Upper lobe of left lung (tissue), 4 donors: ENCODE results near the gene PRSS12.

Source experiments
- CTCF ChIP-seq, 6 experiments: fragments of 450-650 bp in 4 of 6; fragments of 200-600 bp in 2 of 6; sonication (generic) in 2 of 6; IDR thresholded peaks; one replicate each; pipeline ENCODE4 v1.5.1; 2016 to 2019; ENCODE audit warnings: antibody characterized with exemption in 6 of 6
- EP300 ChIP-seq, 4 donors: sonication (generic); formaldehyde crosslinking; IDR thresholded peaks; one replicate each; pipeline ENCODE4 v1.5.1; 2017; ENCODE audit warnings: antibody characterized with exemption in 4 of 4, control low read depth in 2 of 4
- POLR2AphosphoS5 ChIP-seq, 2 donors: sonication (generic); formaldehyde crosslinking; IDR thresholded peaks; one replicate each; pipeline ENCODE4 v1.5.1; 2017; ENCODE audit warnings: antibody characterized with exemption in 2 of 2

- TF ChIP-seq EP300 (IDR thresholded peaks at IDR 0.05) (no peak), POLR2AphosphoS5 (IDR thresholded peaks at IDR 0.05) (no peak), CTCF (IDR thresholded peaks at IDR 0.05) (no peak)
Observed at GRCh38 chr4:118356731-118357130, 3.9 kb upstream of the PRSS12 start.
